Hepatocyte (in vitro differentiated cells): ENCODE measurements around the gene SLC9A3.

Source experiments
- EZH2 ChIP-seq: fragments of 200-600 bp; sonication (generic); IDR thresholded peaks from 2 replicates; pipeline ENCODE4 v1.6.1; 2016; ENCODE audit warnings: antibody characterized with exemption, mild to moderate bottlenecking, borderline replicate concordance
- TF ChIP-seq, protein P1 (sequence below): fragments of 200-600 bp; sonication (generic); IDR thresholded peaks from 2 replicates; pipeline ENCODE4 v1.5.1; 2016; ENCODE audit warnings: antibody characterized with exemption, mild to moderate bottlenecking; ENCODE audit not compliant: poor library complexity

DNA sequence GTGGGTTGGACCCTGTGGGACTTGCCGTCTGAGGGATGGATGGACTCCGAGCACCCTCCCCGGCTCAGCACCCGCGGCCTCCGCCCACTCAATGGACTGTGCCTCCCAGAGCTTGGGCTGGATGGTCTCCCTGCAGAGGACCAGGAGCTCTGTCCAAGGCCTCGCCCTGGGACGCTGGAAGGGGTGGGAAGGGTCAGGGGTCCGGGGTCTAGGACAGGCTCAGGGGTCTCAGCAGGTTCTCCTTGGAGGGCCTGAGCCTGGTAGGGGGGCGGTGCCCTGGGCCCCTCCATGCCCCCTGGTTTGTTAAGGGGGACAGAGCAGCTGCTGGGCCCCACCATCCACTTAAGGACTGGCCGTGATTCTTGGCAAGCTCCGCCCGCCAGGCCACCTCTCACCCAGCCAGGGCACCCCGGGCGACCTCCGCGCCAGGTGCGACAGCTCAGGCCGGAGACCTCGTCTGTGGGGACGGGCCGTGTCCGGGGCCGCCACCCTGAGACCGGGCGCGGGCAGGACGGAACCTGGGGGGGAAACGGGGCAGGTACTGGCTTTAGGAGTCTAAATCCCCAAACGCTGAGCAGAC lies 52.1 kb downstream of the SLC9A3 start:
- TF ChIP-seq, protein P1, sequence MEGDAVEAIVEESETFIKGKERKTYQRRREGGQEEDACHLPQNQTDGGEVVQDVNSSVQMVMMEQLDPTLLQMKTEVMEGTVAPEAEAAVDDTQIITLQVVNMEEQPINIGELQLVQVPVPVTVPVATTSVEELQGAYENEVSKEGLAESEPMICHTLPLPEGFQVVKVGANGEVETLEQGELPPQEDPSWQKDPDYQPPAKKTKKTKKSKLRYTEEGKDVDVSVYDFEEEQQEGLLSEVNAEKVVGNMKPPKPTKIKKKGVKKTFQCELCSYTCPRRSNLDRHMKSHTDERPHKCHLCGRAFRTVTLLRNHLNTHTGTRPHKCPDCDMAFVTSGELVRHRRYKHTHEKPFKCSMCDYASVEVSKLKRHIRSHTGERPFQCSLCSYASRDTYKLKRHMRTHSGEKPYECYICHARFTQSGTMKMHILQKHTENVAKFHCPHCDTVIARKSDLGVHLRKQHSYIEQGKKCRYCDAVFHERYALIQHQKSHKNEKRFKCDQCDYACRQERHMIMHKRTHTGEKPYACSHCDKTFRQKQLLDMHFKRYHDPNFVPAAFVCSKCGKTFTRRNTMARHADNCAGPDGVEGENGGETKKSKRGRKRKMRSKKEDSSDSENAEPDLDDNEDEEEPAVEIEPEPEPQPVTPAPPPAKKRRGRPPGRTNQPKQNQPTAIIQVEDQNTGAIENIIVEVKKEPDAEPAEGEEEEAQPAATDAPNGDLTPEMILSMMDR, result no peak
- TF ChIP-seq EZH2, result no peak
